SK-N-SH treated with all-trans-retinoic acid at 6 μM for 48 hours (cell line): ENCODE measurements around the gene ACIN1.

ENCODE experiments used
- ESRRG ChIP-seq: fragments of 250-450 bp; sonication (Bioruptor Pico); IDR thresholded peaks from 2 replicates; pipeline ENCODE4 v1.6.1; 2021; ENCODE audit warnings: mild to moderate bottlenecking
- ZFP30 ChIP-seq: fragments of 450-650 bp; formaldehyde crosslinking; IDR thresholded peaks from 2 replicates; pipeline ENCODE4 v1.5.0; 2022; ENCODE audit warnings: mild to moderate bottlenecking, moderate library complexity
- TF ChIP-seq, protein P1 (sequence below): fragments of 250-450 bp; sonication (Bioruptor Pico); IDR thresholded peaks from 2 replicates; pipeline ENCODE4 v1.5.1; 2021; ENCODE audit warnings: mild to moderate bottlenecking, moderate library complexity

DNA sequence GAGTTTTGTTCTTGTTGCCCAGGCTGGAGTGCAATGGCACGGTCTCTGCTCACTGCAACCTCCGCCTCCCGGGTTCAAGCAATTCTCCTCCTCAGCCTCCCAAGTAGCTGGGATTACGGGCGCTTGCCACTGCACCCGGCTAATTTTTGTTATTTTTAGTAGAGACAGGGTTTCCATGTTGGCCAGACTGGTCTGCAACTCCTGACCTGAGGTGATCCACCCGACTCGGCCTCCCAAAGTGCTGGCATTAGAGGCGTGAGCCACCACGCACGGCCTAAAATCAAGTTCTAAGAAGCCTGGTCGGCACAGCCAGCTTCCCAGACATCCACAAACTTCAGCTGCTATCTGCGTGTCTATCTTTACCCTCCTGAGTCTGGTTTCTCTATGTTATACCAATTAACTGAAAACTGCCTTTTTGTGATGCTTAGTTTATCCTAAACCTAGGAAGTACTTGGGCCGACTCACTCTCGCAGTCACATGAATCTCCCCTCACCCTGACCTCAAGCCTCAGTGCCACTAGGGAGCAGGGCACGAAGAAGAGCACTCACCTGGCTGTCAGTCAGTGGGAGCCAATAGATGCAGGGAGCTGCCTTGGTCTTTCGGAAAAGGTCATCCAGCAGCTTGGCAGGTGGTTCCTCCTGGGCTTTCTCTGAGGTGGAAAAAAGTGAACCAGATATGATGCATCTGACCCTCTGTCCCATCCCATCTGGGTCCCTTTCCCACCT is 34.2 kb downstream of the ACIN1 start:
- TF ChIP-seq, protein P1, sequence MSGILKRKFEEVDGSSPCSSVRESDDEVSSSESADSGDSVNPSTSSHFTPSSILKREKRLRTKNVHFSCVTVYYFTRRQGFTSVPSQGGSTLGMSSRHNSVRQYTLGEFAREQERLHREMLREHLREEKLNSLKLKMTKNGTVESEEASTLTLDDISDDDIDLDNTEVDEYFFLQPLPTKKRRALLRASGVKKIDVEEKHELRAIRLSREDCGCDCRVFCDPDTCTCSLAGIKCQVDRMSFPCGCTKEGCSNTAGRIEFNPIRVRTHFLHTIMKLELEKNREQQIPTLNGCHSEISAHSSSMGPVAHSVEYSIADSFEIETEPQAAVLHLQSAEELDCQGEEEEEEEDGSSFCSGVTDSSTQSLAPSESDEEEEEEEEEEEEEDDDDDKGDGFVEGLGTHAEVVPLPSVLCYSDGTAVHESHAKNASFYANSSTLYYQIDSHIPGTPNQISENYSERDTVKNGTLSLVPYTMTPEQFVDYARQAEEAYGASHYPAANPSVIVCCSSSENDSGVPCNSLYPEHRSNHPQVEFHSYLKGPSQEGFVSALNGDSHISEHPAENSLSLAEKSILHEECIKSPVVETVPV (CRISPR knock-in tag) = no peak
- no peak for TF ChIP-seq ZFP30 (CRISPR knock-in tag)
- TF ChIP-seq ESRRG (CRISPR knock-in tag) = no peak
